Breast epithelium (tissue), 4 donors: ENCODE data around the gene CDC42EP4. TPM values are rescaled to one million over a fixed set of nuclear protein-coding genes. Genes with fewer than 3 reads are reported as not detected.
A peak's percentile ranks its signal among the peaks of the same experiment; 100 is the strongest.

ENCODE experiments used
- DNase-seq, 2 donors: peaks; one replicate each; pipeline ENCODE4 v3.0.0-alpha.2; 2019; ENCODE audit warnings: low spot score in 2 of 2
- H3K27ac ChIP-seq, 2 donors: fragments of 200-600 bp; sonication (generic) in 1 of 2; one replicate each; pipeline ENCODE4 v1.5.1; 2016 to 2019; ENCODE audit warnings: mild to moderate bottlenecking in 1 of 2
- H3K27me3 ChIP-seq, 2 donors: fragments of 200-600 bp; sonication (generic) in 1 of 2; one replicate each; pipeline versions ENCODE4 v1.5.1 to v1.6.0; 2017 to 2019; ENCODE audit warnings: control low read depth in 1 of 2, mild to moderate bottlenecking in 1 of 2
- H3K36me3 ChIP-seq: fragments of 200-600 bp; one replicate; pipeline ENCODE4 v1.5.1; 2019
- H3K4me1 ChIP-seq, 2 donors: fragments of 200-600 bp; sonication (generic); one replicate each; pipeline ENCODE4 v1.5.1; 2016 to 2019; ENCODE audit warnings: control low read depth in 1 of 2
- H3K4me3 ChIP-seq, 3 donors: fragments of 200-600 bp; sonication (generic); 1 replicate in 2 of 3; 2 replicates in 1 of 3; pipeline ENCODE4 v1.5.1; 2016 to 2019; ENCODE audit warnings: mild to moderate bottlenecking in 3 of 3, moderate library complexity in 2 of 3
- H3K9me3 ChIP-seq, 2 donors: fragments of 200-600 bp; sonication (generic) in 1 of 2; one replicate each; pipeline ENCODE4 v1.5.1; 2016 to 2019; ENCODE audit warnings: control low read depth in 1 of 2
- POLR2A ChIP-seq: fragments of 450-650 bp; IDR thresholded peaks from one replicate; pipeline ENCODE4 v1.6.1; 2016; ENCODE audit warnings: antibody characterized with exemption, mild to moderate bottlenecking, moderate library complexity
- POLR2AphosphoS5 ChIP-seq, 3 donors: sonication (generic); formaldehyde crosslinking; IDR thresholded peaks; one replicate each; pipeline ENCODE4 v1.6.1; 2017; ENCODE audit warnings: antibody characterized with exemption in 3 of 3
- intact Hi-C: fragments of 100-400 bp; cut with DNase I; formaldehyde crosslinking; loops from one replicate; pipeline ENCODE4 v1.15.1; 2023; ENCODE audit warnings: low total_unique reads
- total RNA-seq, 3 donors: library from RNA; depleted of rRNA; stranded (reverse); fragments of >200 nt; gene quantifications; one replicate each; pipeline ENCODE4 v1.1.0, GENCODE V29; 2016
- TF ChIP-seq, protein P1 (sequence below), 3 donors: fragments of 450-650 bp; IDR thresholded peaks; one replicate each; pipeline ENCODE4 v1.5.1; 2016 to 2017; ENCODE audit warnings: antibody characterized with exemption in 3 of 3, mild to moderate bottlenecking in 3 of 3, moderate library complexity in 3 of 3

CDC42EP4 gene
- total RNA-seq, 3 donors from 2014 or later, result 71.0 to 141 (median 112) TPM

DNA sequence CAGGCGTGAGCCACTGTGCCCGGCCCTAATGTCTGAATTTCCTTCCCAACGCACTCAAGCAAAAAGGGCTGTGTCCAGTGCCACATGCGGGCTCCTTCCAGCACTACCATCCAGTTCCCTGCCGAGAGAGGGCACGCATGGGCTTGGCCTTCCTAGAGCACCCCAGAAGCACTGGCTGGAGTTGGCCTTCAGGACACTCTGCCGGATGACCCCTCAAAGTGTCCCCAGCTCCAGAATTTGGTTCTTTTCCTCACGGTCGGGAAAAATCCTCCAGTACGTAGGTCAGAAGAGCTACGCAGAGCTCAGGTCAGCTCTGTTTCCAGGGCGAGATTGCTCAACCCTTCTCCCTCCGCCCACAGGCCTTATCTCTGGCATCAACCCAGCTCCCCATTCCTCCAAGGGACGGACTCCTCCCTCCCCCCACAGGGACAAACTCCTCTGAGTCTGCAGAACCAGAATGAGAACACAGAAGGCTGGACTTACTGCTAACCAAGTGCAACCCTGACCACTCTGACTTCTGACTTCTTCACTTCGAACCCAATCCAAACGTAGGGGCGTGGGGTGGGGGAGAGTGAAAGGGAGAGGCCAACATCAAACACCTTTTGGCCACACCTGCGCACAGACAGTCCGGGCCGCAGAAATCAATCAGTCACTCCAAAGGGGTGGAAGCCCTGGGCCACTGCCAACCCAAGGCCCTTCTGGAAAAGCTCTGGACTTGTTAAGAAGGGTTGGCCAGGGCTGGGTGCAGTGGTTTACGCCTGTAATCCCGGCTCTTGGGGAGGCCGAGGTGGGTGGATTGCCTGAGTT, 3.6 kb downstream of the CDC42EP4 start:
- peaks cover 5 to 24% of the 10 kb centered on the region in 2 donors for H3K4me1 ChIP-seq

DNA sequence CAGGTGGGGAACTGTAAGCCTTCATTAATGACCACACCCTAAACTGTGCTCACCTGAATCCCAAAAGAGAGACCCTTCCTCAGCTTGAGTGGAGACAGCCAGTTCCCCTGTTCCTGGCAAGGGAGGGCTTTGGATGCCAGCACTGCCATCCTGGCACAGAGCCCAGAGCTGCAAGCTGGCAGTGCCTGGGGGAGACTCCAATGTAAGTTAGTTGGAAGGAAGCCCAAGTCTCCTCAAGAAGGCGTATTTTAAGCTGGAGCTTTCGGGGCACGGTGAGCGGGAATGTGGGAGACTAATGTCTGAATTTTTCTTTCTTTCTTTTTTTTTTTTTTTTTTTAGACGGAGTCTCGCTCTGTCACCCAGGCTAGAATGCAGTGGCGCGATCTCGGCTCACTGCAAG, 4.7 kb downstream of the CDC42EP4 start:
- H3K36me3 ChIP-seq, result no peaks in the 10 kb centered on the region
- H3K27ac ChIP-seq, result peak overlapping the region; percentile 98 to 99
- no peak for TF ChIP-seq POLR2A
- TF ChIP-seq, protein P1, sequence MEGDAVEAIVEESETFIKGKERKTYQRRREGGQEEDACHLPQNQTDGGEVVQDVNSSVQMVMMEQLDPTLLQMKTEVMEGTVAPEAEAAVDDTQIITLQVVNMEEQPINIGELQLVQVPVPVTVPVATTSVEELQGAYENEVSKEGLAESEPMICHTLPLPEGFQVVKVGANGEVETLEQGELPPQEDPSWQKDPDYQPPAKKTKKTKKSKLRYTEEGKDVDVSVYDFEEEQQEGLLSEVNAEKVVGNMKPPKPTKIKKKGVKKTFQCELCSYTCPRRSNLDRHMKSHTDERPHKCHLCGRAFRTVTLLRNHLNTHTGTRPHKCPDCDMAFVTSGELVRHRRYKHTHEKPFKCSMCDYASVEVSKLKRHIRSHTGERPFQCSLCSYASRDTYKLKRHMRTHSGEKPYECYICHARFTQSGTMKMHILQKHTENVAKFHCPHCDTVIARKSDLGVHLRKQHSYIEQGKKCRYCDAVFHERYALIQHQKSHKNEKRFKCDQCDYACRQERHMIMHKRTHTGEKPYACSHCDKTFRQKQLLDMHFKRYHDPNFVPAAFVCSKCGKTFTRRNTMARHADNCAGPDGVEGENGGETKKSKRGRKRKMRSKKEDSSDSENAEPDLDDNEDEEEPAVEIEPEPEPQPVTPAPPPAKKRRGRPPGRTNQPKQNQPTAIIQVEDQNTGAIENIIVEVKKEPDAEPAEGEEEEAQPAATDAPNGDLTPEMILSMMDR (IDR thresholded peaks at IDR 0.05), result no peak
- TF ChIP-seq POLR2AphosphoS5 (IDR thresholded peaks at IDR 0.05), result no peak
- no peaks in the 10 kb centered on the region for H3K27me3 ChIP-seq
- H3K9me3 ChIP-seq, result no peaks in the 10 kb centered on the region
- DNase-seq, result peak in 1 of 2 donors; percentile 62
- intact Hi-C loops, result no loop called here
- peaks cover 5 to 24% of the 10 kb centered on the region in 2 donors for H3K4me1 ChIP-seq
- H3K4me3 ChIP-seq, result peak overlapping the region in 2 of 3 donors; percentile 93 to 97

More for the DNA sequence above, 3.6 kb downstream of the CDC42EP4 start:
- DNase-seq, result peak; percentile 88 to 96
- H3K36me3 ChIP-seq, result no peaks in the 10 kb centered on the region
- H3K9me3 ChIP-seq, result no peaks in the 10 kb centered on the region
- peak overlapping the region; percentile 93 to 99 (median 97) for H3K4me3 ChIP-seq
- intact Hi-C loops, result no loop called here
- no peaks in the 10 kb centered on the region for H3K27me3 ChIP-seq
- peak overlapping the region; percentile 98 to 99 for H3K27ac ChIP-seq
- TF ChIP-seq, protein P1 (IDR thresholded peaks at IDR 0.05), result no peak
- TF ChIP-seq POLR2AphosphoS5 (IDR thresholded peaks at IDR 0.05), result peak; percentile 76 to 94 (median 90)

DNA sequence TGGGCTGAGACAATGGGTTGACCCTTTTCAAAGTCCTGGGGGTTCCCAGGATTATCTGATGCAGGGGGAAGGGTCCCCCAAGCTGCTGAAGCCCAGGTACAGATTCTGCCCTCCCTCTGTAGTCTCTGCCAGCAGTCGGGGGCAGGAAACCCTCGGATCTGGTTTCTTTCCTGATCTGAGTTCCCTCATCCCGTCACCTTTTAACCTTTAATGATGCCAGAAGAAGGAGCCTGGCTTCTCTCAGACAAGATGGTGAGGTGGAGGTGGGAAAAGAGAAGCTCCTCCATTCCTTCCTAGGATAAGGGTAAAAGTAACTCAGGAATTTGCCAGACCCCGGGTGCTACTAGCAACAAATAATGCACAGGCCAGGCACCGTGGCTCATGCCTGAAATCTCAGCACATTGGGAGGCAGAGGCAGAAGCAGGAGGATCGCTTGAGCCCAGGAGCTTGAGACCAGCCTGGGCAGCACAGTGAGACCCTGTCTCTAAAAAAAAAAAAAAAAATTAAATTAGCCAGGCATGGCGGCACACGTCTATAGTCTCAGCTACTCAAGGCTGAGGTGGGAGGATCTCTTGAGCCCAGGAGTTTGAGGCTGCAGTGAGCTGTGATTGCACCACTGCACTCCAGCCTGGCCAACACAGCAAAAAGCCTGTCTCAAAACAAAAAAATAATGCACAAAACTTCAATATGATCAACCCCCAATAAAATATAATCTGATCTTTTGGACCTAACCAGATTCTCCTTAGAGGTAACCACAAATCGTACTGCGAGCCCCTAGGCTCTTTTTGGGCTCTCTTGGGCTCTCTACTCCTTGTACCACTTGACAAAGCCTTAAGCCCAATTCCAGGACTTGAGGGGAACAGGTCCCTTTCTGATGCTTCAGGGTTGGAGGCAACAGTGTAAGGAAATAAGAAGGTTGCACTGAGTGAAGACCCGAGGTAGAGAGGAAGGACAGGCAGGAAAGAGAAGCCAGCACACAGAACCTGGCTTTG, 5.7 kb downstream of the CDC42EP4 start:
- Histone ChIP-seq H3K36me3 (no peaks in the 10 kb centered on the region), H3K9me3 (no peaks in the 10 kb centered on the region), H3K4me1 (peaks cover 5 to 24% of the 10 kb centered on the region in 2 donors), H3K4me3 (peak overlapping the region; percentile 31 to 97 (median 93)), H3K27me3 (no peaks in the 10 kb centered on the region), H3K27ac (peak overlapping the region; percentile 98 to 99)
- intact Hi-C loops, result no loop called here
- no peak for DNase-seq
- TF ChIP-seq, protein P1 (IDR thresholded peaks at IDR 0.05), result no peak
- no peak for TF ChIP-seq POLR2A
- TF ChIP-seq POLR2AphosphoS5 (IDR thresholded peaks at IDR 0.05), result no peak

DNA sequence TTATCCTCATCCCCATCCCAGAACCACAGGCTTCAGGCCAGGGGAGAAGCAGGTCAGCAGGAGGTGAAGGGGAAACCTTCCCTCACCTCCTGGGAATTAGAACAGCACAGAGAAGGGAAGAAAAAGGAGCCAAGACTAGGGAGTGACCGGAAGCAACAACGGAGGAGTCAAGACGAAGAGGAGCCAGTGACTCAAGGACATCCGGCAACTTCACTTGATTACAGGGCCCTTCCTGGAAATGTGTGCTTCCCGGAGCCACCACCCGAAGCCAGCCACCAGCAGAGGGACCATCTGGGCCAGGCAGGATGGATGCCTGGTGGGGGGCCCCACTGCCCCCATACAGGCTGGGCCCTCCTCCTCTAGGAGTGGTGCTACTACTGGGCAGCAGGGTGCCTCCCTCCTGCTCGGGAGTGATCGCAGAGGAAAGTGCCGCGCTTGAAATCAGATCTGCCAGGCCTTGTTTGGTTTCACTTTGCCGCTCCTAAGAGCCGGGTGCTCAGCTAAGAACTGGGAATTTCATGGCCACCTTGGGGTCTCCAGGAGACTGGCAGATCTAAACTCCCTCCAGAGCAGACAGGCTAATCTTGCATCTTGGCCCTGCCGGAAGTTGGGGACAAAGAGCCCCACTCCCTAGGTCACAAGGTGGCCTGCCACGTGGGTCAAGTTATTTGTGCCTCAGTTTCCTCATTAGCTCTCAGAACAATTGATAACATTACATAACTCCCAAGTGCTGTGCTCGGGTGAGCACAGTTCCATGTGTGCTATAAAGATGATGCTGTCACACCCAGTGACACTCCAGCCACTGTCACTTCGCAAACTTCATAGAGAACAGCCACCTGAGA, 6.6 kb downstream of the CDC42EP4 start:
- Histone ChIP-seq H3K4me3 (peak overlapping the region; percentile 31 to 68 (median 43)), H3K4me1 (peaks cover 5 to 24% of the 10 kb centered on the region in 2 donors), H3K27ac (peak overlapping the region; percentile 98 to 99), H3K27me3 (no peaks in the 10 kb centered on the region), H3K9me3 (no peaks in the 10 kb centered on the region), H3K36me3 (no peaks in the 10 kb centered on the region)
- TF ChIP-seq POLR2AphosphoS5 (IDR thresholded peaks at IDR 0.05) (peak; percentile 34 to 91 (median 64)), POLR2A (no peak)
- TF ChIP-seq, protein P1 (IDR thresholded peaks at IDR 0.05), result peak in 1 of 3 donors; percentile 24
- intact Hi-C loops, result no loop called here
- DNase-seq, result no peak
